ENCODE measurements around the gene FANCI.

Gene FANCI

DNA sequence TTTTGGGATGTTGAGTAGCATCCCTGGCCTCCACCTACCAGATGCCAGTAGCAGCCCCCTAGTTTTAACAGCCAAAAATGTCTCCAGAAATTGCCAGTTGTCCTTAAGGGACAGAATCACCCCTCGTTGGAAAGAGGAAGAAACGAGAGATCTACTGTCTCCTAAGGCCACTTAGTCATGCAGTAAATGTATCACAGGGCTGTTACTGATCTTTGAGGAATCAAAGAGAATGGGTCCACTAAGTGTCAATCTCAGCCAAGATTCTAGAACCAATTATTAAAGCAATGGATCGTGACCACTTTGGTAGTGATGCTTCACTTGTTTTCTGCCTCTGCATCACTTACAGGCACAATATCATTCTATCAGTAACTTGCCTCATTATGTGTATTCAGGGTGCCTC lies 64.5 kb downstream of the FANCI start:
- DNase-seq: no peak

- DNase-seq: no peak
Observed at GRCh38 chr15:89309993-89310392, 66.2 kb downstream of the FANCI start.

GRCh38 chr15:89315375-89315929 lies 71.7 kb downstream of the FANCI start:
- no peak for DNase-seq

DNA sequence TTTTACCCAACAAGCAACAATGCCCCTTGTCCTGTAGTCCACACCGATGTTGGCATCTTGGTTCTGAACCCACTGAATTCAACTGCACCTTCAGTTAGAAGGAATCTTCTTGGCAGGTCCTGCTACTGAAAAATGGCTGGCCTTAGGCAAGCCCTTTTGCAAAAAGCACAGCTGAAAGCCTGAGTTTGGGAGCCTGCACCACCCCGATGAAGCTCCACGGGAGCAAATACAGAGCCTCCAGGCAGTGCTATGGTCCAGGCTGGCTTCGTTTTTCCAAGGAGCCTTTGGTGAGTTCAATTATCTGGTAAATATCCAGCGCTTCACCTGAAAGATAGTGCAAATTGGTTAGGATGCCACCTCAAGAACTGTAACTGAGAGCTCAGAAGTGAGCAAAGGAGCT lies 72.7 kb downstream of the FANCI start:
- no peak for DNase-seq

DNA sequence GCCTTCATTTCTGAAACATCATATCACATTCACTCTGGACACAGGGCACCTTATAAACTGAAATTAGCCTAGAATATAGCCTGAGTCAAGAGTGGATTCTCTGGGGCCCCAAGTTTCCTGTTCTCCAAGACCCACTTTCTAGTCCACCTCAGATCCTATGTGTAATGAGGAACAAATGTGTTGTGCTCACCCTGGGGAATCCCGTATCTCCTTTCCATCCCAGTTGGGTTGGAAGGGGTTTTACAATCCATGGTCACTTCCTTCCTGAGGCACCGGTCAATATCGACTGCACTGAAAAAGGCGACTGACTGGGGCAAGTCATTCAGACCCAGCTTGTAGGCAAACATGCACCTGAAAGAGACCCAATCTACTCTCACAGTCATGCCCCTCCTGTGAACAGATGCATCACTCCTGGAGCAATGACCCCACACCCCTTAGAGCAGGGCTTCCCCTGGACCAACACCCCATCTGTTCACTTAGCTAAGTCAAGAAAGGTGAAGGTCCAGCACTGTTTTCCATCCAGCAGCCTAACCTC lies 73.5 kb downstream of the FANCI start:
- no peak for DNase-seq

- DNase-seq: no peak
Observed at GRCh38 chr15:89319678-89320077, 75.9 kb downstream of the FANCI start.

DNA sequence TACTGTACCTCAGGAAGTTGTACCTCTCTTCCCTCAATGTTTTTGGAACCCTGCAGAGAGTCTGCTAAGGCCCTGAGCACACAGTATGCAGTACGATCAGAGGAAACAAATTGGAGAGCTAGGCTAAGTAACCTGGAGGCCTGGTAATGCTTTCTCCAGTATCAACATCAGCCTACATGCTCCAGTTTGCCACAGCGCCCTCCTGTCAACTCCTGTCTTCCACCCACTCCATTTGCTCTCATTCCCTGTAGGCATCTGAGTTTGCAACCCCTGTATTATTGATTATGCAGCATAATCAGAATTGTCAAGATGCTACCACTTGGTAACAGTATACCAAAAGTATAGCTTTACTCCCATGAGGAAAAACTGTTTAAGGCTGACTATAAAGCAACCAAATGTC lies 76.4 kb downstream of the FANCI start:
- DNase-seq: no peak

DNA sequence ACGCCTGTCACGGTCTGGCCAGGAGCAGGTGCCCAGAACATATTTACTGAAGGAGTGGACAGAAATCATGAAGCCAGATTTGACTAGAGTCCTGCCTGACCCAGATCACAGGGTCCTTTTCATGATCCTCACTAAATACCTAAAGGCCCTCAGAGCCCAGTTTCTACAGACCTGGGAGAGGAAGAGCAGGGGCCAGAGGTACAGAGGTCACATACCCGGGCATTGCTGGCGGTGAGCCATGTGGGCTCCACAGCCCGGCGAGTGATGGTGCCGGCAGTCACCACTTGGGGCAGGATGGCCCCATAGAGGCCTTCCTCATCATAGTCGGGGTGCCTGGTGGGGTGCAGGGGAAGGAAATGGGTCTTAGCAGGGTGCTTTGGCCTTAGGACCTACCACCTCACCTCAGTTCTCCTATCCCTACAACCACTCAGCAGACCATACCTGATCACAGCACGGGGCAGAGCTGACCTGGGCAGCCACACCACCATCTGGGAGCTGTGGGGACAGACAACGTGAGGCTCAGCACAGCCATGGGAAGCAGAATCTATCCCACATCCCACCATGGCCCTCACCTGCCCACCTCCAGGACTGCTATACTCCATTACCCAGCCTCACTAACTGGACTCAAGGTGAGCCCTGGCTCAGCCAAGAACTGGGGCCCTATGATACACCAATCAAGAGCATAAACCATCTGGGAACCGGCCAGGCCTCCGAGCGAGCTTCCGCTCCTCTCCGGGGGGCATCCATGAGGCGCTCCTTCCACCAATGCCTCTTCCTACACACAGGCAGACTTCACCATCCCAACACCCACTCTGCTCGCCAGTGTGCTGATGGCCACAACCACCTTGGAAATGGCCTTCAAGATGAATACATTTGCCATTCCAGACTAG lies 78.0 kb downstream of the FANCI start:
- peak; percentile 58 for DNase-seq

GRCh38 chr15:89322822-89323221 lies 79.0 kb downstream of the FANCI start:
- DNase-seq: no peak

DNA sequence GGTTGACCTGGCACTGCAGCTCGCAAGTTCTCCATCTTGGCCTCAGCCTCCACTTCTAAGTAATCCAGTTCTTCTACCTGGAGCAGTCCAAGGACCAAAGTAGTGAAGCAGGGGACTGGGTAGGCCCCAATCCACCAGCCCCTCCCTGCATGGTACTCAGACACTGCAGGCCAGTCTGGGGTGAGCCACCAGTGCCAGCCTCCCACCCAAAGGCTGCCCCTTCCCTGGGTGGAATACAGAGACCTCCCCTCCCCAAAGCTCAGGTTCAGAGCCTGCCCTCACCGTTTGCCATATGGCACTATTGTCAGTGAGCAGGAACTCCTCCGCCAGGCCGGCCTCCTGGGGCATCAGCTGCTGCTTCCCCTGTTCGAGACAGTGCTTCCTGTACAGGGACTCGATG lies 80.0 kb downstream of the FANCI start:
- no peak for DNase-seq

- no peak for DNase-seq
Observed at GRCh38 chr15:89325039-89325803, 81.4 kb downstream of the FANCI start.

DNA sequence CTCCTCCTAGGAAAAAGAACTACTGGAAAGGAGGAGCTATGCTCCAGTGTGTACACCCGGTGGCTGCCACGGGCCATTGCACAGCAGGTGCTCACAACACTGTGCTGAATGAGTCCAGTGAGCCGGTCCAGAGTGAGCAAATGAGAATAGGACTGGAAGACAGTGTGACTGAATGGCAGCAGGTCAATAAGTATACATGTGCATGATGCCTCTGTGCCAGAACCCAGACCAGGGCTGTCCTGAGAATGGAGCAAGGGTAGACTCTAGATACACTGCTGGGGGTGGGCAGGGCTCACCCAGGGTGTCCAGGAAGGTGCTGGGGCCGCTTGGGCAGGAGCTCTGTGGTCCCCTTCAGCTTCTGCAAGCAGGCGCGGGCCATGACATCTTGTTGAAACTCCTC lies 82.5 kb downstream of the FANCI start:
- DNase-seq: no peak

- no peak for DNase-seq
Observed at GRCh38 chr15:89327113-89327512, 83.3 kb downstream of the FANCI start.

GRCh38 chr15:89328398-89329254 lies 84.8 kb downstream of the FANCI start:
- DNase-seq: no peak

DNA sequence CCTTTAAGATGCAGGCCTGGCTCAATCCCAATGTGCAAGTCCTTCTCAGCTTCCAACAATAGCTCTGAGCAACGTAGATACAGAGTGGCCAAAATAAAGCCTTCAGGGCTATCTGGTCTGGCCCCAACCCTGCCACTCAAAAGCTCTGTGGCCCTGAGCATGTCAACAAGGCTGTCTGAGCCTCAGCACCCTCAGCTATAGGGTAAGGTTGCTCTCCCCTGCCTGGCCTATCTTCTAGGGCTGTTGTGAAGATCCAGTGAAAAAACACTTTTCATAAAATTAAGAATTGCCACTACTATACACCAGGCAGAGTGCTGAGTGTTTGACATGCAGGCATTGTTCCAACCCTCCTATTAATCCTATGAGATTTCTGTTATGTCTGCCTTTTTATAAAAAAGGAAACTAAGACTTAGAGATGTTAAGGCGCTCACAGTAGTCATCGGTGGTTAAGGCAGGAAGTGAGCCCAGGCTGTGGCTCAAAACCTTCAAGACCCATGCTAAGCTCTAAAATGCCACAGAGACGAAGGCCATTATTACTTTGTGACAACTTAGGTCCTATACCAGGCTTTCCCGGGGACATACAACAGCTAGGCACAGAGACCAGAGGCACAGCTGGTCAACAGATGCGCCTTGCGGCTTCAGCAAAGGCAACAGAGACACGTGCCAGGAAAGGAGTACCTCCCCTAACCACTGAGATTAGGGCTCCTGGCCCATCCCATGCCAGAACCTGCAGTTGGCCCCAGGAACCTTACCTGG lies 85.7 kb downstream of the FANCI start:
- peak; percentile 50 for DNase-seq

DNA sequence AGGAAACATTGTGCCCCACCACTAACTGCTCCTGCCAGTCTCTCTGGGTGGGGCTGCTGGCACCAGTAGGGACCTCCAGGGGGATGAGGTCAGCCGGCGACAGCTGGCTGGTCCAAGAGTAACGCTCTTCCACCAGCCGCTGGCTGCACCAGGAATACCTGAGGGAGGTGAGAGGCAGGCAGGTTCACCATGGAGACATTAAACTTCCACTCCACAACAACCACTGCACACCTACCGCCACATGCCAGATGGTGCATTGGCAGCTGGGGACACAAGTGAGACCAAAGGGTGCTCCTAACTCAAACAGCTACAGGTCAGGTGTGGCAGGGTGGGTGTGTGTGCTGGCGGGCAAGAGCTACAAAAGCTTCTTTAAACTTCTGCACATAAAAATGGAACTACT lies 86.3 kb downstream of the FANCI start:
- DNase-seq: no peak

DNA sequence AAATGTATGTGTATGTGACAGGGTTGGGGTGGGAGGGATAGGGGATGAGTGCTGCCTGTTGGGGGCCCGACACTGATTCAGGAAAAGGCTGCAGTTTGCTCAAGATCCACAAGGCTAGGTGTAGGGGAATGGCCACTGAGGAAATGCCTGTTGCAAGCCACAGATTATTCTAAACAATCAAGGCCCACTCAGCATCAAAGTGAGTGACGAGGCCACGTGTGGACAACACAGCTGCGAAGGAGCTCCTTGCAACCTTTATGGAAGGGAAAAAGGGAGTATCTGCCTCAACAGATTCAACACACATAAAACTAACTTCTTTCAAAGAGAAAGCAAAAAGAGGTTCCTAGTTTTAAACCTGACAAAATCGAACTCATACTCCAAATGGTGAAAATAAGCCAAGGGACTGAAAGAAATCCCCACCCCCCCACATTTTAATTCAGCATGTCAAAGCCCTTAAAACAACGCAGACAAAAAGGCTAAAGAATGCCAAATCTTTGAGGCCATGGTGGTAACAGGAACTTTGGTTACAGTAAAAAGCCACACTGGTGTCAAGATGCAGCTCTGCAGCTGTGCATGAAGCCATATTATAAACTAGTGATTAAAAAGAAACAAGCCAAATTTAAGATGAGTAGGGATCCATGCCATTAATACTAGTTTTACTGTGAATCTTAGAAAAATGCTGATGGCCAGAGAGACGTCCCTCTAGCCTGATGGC lies 87.3 kb downstream of the FANCI start:
- DNase-seq: no peak

DNA sequence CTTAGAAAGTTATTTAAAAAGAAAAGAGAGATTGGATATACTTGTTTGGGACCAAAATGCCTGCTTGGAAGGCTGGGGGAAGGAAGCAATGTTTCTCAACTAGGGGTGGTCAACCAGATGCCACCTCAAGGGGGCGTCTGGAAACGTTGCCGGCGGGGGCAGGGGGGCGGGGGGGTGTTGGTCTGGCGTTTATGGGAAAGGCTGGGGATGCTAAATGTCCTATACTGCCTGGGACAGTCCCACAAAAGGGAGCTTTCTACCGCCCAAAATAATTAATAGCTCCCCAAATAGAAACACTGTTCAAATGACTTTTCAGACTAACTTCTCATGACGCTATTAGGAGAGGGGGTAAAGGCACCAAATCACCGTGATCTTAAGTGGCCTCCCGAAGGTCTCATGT lies 88.7 kb downstream of the FANCI start:
- DNase-seq: peak; percentile 70

GRCh38 chr15:89333011-89333860 lies 89.5 kb downstream of the FANCI start:
- no peak for DNase-seq

DNA sequence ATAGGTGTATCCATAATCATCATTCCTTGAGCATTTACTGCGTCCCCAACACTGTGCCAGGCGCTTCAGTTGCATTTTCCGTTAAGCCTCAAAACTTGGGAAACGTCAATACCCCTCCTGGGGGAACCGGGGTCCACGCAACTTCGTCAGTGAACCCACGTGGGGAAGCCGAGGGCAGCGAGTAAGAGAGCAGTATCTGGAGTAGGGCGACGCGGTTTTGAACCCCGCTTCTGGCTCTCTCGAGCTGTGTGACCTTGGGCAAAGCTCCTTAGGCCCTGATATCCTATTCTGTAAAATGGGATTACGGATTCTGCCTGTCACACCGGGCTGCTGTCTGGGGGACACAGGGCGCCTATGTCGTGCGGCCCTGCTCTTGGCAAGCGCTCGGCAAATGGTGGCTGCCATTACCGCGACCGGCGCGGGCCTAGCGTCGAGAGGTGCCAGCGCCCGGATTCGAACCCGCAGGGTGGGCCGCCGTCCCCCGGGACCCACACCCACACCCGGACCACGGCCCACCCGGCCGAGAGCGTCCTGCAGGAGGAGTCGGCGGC lies 90.3 kb downstream of the FANCI start:
- DNase-seq: no peak

All from hematopoietic multipotent progenitor cell treated with erythropoietin and hydrocortisone succinate and interleukin-3 and kit ligand, for 4 days (in vitro differentiated cells).